ENCODE data around the gene KRT7. TPM values are rescaled to one million over a fixed set of nuclear protein-coding genes. Genes with fewer than 3 reads are reported as not detected.

Gene KRT7
- total RNA-seq, 1 donor from 2014 or later: 768 TPM

DNA sequence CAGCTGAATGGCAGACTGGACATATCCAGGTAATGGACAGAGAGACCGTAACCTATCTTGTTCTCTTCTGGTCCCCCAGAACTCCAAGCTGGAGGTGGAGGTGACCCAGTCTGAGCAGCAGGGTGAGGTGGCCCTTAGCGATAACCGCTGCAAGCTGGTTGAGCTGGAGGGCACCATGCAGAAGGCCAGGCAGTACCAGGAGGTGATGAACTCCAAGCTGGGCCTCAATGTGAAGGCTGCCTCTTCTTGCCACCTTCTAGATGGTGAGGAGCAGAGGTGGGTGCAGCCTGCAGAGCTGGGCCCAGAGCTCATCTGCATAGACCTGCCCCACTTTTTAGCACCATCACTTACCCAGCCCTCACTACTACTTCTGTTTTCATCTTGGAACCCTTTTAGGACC is 34.2 kb downstream of the KRT7 start:
- no peak overlapping the region for H3K4me3 ChIP-seq (ENCODE audit: low read depth, low read length)
- TF ChIP-seq, protein P1, sequence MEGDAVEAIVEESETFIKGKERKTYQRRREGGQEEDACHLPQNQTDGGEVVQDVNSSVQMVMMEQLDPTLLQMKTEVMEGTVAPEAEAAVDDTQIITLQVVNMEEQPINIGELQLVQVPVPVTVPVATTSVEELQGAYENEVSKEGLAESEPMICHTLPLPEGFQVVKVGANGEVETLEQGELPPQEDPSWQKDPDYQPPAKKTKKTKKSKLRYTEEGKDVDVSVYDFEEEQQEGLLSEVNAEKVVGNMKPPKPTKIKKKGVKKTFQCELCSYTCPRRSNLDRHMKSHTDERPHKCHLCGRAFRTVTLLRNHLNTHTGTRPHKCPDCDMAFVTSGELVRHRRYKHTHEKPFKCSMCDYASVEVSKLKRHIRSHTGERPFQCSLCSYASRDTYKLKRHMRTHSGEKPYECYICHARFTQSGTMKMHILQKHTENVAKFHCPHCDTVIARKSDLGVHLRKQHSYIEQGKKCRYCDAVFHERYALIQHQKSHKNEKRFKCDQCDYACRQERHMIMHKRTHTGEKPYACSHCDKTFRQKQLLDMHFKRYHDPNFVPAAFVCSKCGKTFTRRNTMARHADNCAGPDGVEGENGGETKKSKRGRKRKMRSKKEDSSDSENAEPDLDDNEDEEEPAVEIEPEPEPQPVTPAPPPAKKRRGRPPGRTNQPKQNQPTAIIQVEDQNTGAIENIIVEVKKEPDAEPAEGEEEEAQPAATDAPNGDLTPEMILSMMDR (conservative IDR thresholded peaks at IDR 0.05; ENCODE audit: low read depth, low read length): no peak
- DNase-seq (ENCODE audit: low read depth): no peak

DNA sequence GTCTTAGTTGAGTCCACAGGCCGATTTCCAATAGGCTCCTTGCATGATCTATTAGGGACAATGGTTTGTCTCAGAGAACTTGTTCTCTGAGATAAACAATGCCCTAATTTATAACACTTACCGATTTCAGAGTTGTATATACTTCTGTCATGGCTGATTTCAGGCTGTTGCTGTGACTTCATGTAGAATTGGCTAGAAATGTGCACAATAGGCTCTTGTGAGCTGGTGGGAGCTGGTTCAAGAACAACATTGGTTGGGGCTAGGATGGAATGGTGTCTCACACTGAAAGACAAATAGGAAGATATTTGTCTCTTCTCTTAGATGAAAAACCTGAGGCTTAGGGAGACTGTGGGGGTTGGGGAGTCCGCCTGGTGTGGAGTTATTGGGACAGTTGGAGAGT is 34.7 kb downstream of the KRT7 start:
- no peak for DNase-seq (ENCODE audit: low read depth)
- H3K4me3 ChIP-seq (ENCODE audit: low read depth, low read length): no peak overlapping the region
- TF ChIP-seq, protein P1 (conservative IDR thresholded peaks at IDR 0.05; ENCODE audit: low read depth, low read length): no peak

DNA sequence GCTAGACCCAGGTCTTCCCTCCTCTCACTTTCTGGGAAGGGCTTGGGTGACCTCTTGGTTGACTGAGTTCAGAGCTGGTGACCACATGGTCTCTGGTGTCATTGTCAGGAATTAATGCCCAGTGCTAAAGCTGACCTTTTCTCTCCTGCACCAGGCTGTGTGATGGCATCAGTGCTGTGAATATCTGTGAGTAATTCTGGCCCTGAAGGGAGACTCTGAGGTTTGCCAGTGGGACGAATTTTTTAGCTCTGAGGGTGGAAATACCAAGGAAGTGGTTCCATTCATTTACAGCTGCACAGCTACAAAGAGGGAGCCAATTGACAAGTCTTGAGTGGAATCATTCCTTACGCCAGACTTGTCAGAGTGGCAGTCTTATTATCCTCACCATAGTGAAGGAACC is 35.2 kb downstream of the KRT7 start:
- H3K4me3 ChIP-seq (ENCODE audit: low read depth, low read length): no peak overlapping the region
- DNase-seq (ENCODE audit: low read depth): no peak
- TF ChIP-seq, protein P1 (conservative IDR thresholded peaks at IDR 0.05; ENCODE audit: low read depth, low read length): no peak

DNA sequence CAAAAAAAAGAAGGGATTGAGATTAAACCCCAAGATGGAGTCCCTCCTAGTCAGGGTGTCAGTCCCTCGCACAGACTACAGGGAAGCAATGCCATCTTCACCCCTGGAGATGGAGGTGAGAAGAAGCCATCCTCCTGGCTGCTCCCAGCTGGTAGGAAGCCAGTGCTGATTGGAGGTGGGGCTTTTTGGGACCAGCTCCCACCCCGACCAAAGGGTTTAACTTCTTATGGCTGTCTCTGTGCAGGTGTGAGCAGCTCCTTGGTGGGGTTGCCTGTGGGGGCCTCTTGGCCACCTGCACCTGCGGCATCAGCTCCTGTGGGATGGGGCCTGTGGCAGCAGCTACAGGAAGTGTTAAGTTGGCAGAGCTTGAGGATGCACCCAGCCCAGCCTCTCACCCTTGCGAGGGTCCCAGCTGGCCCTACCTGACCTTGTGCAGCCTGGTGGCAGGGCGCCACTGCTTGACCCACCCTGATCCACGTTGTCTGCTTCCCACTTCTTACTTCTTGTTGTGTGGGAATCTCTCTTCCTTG is 37.6 kb downstream of the KRT7 start:
- TF ChIP-seq, protein P1 (conservative IDR thresholded peaks at IDR 0.05; ENCODE audit: low read depth, low read length): no peak
- no peak for DNase-seq (ENCODE audit: low read depth)
- H3K4me3 ChIP-seq (ENCODE audit: low read depth, low read length): no peak overlapping the region

DNA sequence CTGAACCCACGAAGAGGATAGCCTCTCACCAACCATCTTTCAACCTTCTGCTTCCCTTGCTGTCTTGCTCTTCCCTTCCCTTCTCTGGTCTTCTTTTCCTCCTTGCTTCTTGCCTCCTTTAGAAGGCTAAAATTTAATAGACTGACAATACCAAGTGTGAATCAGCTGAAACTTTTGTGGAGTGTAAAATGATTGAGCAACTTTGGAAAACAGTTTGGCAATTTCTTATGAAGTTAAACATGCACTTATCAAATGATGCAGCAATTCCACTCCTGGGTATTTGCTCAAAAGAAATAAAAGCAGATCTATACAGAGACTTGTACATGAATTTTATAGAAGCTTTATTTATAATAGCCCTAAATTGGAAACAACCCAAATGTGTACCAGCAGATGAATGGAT is 38.1 kb downstream of the KRT7 start:
- H3K4me3 ChIP-seq (ENCODE audit: low read depth, low read length): no peak overlapping the region
- TF ChIP-seq, protein P1 (conservative IDR thresholded peaks at IDR 0.05; ENCODE audit: low read depth, low read length): no peak
- peak; percentile 63 for DNase-seq (ENCODE audit: low read depth)

DNA sequence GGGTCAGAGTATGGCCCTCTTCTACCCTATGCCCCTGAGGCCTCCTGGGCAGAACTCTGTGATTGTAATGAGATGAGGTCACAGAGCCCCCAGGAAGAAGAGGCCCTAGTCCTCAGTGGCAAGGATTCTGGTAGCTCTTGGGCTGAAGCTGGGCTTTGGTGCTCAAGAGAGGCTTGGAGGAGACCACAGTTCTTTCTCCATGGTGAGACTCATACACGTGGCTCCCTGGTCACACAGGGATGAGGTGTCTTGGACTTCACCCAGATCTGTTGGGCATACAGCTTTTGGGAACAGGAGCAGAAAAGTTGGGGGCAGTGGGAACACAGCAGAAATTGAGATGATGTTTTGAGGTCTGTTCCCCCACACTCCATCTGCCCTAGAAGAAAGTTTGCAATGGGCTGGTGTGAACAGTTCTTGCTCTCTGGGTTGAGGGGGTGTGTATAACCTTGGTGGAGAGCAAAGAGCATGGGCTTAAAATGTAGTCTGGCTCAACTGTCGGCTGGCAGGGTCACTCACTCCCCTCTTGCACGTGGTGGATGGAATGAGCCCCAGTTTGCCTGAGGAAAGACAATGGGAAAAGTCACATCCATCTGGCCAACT is 41.6 kb downstream of the KRT7 start, which contains the start of gene KRT86:
Gene KRT86 (plus strand): TSS at position 125 of the 600 bp plus-strand sequence. CDS start 27,272 bp downstream, outside the sequence.
- no peak within 1 kb of the TSS for H3K4me3 ChIP-seq (ENCODE audit: low read depth, low read length)
- TF ChIP-seq, protein P1 (conservative IDR thresholded peaks at IDR 0.05; ENCODE audit: low read depth, low read length): no peak
- DNase-seq (ENCODE audit: low read depth): no peak

DNA sequence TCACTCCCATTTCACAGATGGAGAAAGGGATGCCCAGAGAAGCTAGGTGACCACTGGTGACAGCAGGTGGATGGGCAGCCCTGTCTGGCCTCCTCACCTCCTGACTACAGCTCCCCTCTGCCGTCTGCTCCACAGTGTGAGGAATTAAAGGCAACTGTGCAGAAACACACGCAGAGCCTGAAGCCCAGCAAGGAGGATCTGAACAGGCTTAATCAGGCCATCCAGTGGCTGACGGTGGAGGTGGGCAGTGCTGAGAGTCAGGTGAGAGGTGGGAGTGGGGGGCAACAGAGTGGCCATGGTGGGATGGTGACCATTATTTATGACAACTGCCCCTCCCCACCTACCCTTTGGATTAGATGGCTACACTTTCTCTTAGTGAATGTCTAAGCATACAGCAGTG is 42.6 kb downstream of the KRT7 start:
- TF ChIP-seq, protein P1 (conservative IDR thresholded peaks at IDR 0.05; ENCODE audit: low read depth, low read length): no peak
- no peak for DNase-seq (ENCODE audit: low read depth)
- H3K4me3 ChIP-seq (ENCODE audit: low read depth, low read length): no peak overlapping the region
